H1 (cell line): Measurements from ENCODE around the gene TRABD. TPM values are rescaled to one million over a fixed set of nuclear protein-coding genes. Genes with fewer than 3 reads are reported as not detected.

Source experiments
- CTCF ChIA-PET: fragments of 300-600 bp; sonication (Branson Sonifier 250); formaldehyde crosslinking; loops from one replicate; lab custom pipeline; 2021; ENCODE audit not compliant: partially characterized antibody; lab: Charles Lee
- POLR2A ChIA-PET: fragments of 300-600 bp; sonication (Branson Sonifier 250); formaldehyde crosslinking; loops from one replicate; lab custom pipeline; 2021; ENCODE audit warnings: inconsistent platforms; ENCODE audit not compliant: partially characterized antibody; lab: Charles Lee
- DNase-seq, 2 experiments: peaks; one replicate each; pipeline versions ENCODE4 v3.0.0 to v3.0.0-alpha.2; 2010 to 2022; ENCODE audit warnings: low spot score in 2 of 2, low read depth in 1 of 2, mixed read lengths in 1 of 2
- FAIRE-seq: peaks from 2 replicates; lab custom pipeline; 2011; peaks lifted over from hg19 to GRCh38; lab: Jason Lieb, UNC
- H2AFZ ChIP-seq: 2 replicates; pipeline ENCODE4 v1.8.1; 2012; ENCODE audit warnings: low read length, inconsistent platforms
- H2AK5ac ChIP-seq: 2 replicates; pipeline ENCODE4 v1.6.1; 2013; ENCODE audit warnings: low read depth, low read length
- H2BK120ac ChIP-seq: replicated peaks from 2 replicates; pipeline ENCODE3; 2013; ENCODE audit warnings: low read depth, low read length, inconsistent platforms
- H2BK12ac ChIP-seq: 2 replicates; pipeline ENCODE4 v1.6.1; 2013; ENCODE audit warnings: low read depth, low read length
- H2BK15ac ChIP-seq: 2 replicates; pipeline ENCODE4 v1.6.1; 2013; ENCODE audit warnings: low read length
- H2BK20ac ChIP-seq: 2 replicates; pipeline ENCODE4 v1.6.1; 2013; ENCODE audit warnings: low read length
- H2BK5ac ChIP-seq: 2 replicates; pipeline ENCODE4 v1.6.1; 2013; ENCODE audit warnings: low read depth, low read length
- H3K14ac ChIP-seq: 2 replicates; pipeline ENCODE4 v1.6.1; 2013; ENCODE audit warnings: inconsistent platforms; ENCODE audit not compliant: insufficient read length
- H3K18ac ChIP-seq: 2 replicates; pipeline ENCODE4 v1.6.1; 2013; ENCODE audit warnings: low read length; ENCODE audit errors: extremely low read depth
- H3K23ac ChIP-seq: 2 replicates; pipeline ENCODE4 v1.6.1; 2013; ENCODE audit warnings: inconsistent platforms; ENCODE audit not compliant: insufficient read length
- H3K23me2 ChIP-seq: 2 replicates; pipeline ENCODE4 v1.6.1; 2013; ENCODE audit warnings: low read depth, low read length
- H3K27ac ChIP-seq: 2 replicates; pipeline ENCODE4 v1.6.1; 2011; ENCODE audit warnings: low read depth, low read length, inconsistent platforms
- H3K27me3 ChIP-seq, 4 experiments: replicated peaks in 1 of 4; 1 replicate in 1 of 4; 2 replicates in 3 of 4; pipeline versions ENCODE4 v1.6.1 to v1.8.1; 2011 to 2013; ENCODE audit warnings: low read length in 3 of 4, mild to moderate bottlenecking in 3 of 4, inconsistent platforms in 2 of 4, mixed read lengths in 2 of 4, moderate library complexity in 1 of 4; ENCODE audit not compliant: control insufficient read depth in 3 of 4, insufficient read depth in 3 of 4; ENCODE audit errors: extremely low read depth in 1 of 4
- H3K36me3 ChIP-seq, 4 experiments: 2 replicates each; pipeline versions ENCODE4 v1.6.1 to v1.8.1; 2011 to 2013; ENCODE audit warnings: mild to moderate bottlenecking in 4 of 4, low read length in 3 of 4, moderate library complexity in 2 of 4, control low read depth in 1 of 4, inconsistent platforms in 1 of 4; ENCODE audit not compliant: insufficient read depth in 4 of 4, control insufficient read depth in 2 of 4
- H3K4ac ChIP-seq: replicated peaks from 2 replicates; pipeline ENCODE3; 2013; ENCODE audit warnings: low read length, low read depth, mixed read lengths, inconsistent platforms; ENCODE audit not compliant: insufficient read length
- H3K4me1 ChIP-seq, 4 experiments: replicated peaks in 1 of 4; 1 replicate in 1 of 4; 2 replicates in 3 of 4; pipeline versions ENCODE4 v1.6.1 to v1.8.1; 2011 to 2013; ENCODE audit warnings: low read length in 3 of 4, inconsistent platforms in 2 of 4, mixed read lengths in 1 of 4; ENCODE audit not compliant: insufficient read depth in 4 of 4, control insufficient read depth in 3 of 4
- H3K4me2 ChIP-seq, 2 experiments: 2 replicates each; pipeline versions ENCODE4 v1.6.1 to v1.8.1; 2011 to 2013; ENCODE audit warnings: low read depth in 2 of 2, low read length in 2 of 2, control low read depth in 1 of 2, inconsistent platforms in 1 of 2, mild to moderate bottlenecking in 1 of 2; ENCODE audit not compliant: insufficient read depth in 1 of 2
- H3K4me3 ChIP-seq, 4 experiments: fragments of 200-600, 300-600 bp in 1 of 4; sonication (generic), shearing (Covaris generic), sonication (Bioruptor Twin) in 1 of 4; 2 replicates each; pipeline versions ENCODE4 v1.5.1 to v1.8.1; 2011 to 2016; ENCODE audit warnings: low read length in 4 of 4, low read depth in 3 of 4, control low read depth in 2 of 4, inconsistent platforms in 2 of 4, mild to moderate bottlenecking in 2 of 4, mixed read lengths in 1 of 4, moderate library complexity in 1 of 4; ENCODE audit not compliant: insufficient read depth in 2 of 4; ENCODE audit errors: extremely low read depth in 1 of 4
- H3K56ac ChIP-seq: replicated peaks from 2 replicates; pipeline ENCODE3; 2013; ENCODE audit warnings: low read depth, mild to moderate bottlenecking, mixed read lengths, low read length, inconsistent platforms; ENCODE audit not compliant: insufficient read length
- H3K79me1 ChIP-seq: 2 replicates; pipeline ENCODE4 v1.6.1; 2013; ENCODE audit warnings: low read depth, low read length, control low read depth
- H3K79me2 ChIP-seq, 2 experiments: 2 replicates each; pipeline versions ENCODE4 v1.6.1 to v1.8.1; 2012 to 2013; ENCODE audit warnings: low read length in 2 of 2, mild to moderate bottlenecking in 2 of 2, inconsistent platforms in 1 of 2; ENCODE audit not compliant: insufficient read depth in 2 of 2, control insufficient read depth in 1 of 2
- H3K9ac ChIP-seq, 4 experiments: replicated peaks in 1 of 4; 1 replicate in 1 of 4; 2 replicates in 3 of 4; pipeline versions ENCODE4 v1.6.1 to v1.8.1; 2011 to 2013; ENCODE audit warnings: low read depth in 3 of 4, low read length in 3 of 4, control low read depth in 2 of 4, mild to moderate bottlenecking in 2 of 4, moderate library complexity in 2 of 4, inconsistent platforms in 1 of 4; ENCODE audit errors: extremely low read depth in 1 of 4
- H3K9me3 ChIP-seq, 2 experiments: 2 replicates each; pipeline versions ENCODE4 v1.6.1 to v1.8.1; 2012 to 2013; ENCODE audit warnings: mild to moderate bottlenecking in 2 of 2, moderate library complexity in 2 of 2, control low read depth in 1 of 2, inconsistent platforms in 1 of 2, low read depth in 1 of 2, low read length in 1 of 2, mixed read lengths in 1 of 2; ENCODE audit not compliant: insufficient read depth in 2 of 2
- H4K20me1 ChIP-seq, 2 experiments: replicated peaks in 1 of 2; 2 replicates each; pipeline versions ENCODE3 to v1.8.1; 2011 to 2013; ENCODE audit warnings: inconsistent platforms in 2 of 2, low read length in 2 of 2, mild to moderate bottlenecking in 1 of 2; ENCODE audit not compliant: insufficient read depth in 2 of 2, control insufficient read depth in 1 of 2
- H4K5ac ChIP-seq: 2 replicates; pipeline ENCODE4 v1.6.1; 2013; ENCODE audit warnings: low read length, low read depth, mixed read lengths, inconsistent platforms; ENCODE audit not compliant: insufficient read length
- H4K8ac ChIP-seq: 2 replicates; pipeline ENCODE4 v1.8.0; 2013; ENCODE audit warnings: mild to moderate bottlenecking, moderate library complexity, low read length, inconsistent platforms; ENCODE audit not compliant: insufficient read depth; ENCODE audit errors: extremely low read depth
- H4K91ac ChIP-seq: replicated peaks from 2 replicates; pipeline ENCODE3; 2013; ENCODE audit warnings: low read length, mixed read lengths, inconsistent platforms; ENCODE audit not compliant: insufficient read length
- CTCF ChIP-seq, 3 experiments: IDR thresholded peaks; 1 replicate in 2 of 3; 2 replicates in 1 of 3; pipeline versions ENCODE4 v1.5.1 to v1.6.1; 2011; ENCODE audit warnings: low read length in 3 of 3, mild to moderate bottlenecking in 3 of 3, inconsistent platforms in 2 of 3, low read depth in 1 of 3, moderate library complexity in 1 of 3; ENCODE audit not compliant: insufficient read depth in 1 of 3; ENCODE audit errors: control extremely low read depth in 1 of 3
- HDAC2 ChIP-seq, 2 experiments: fragments of 300-600 bp in 1 of 2; sonication (generic) in 1 of 2; IDR thresholded peaks; 2 replicates each; pipeline ENCODE4 v1.6.1; 2011 to 2012; ENCODE audit warnings: low read depth in 2 of 2, low read length in 2 of 2, mild to moderate bottlenecking in 2 of 2, moderate library complexity in 2 of 2, borderline replicate concordance in 1 of 2, inconsistent platforms in 1 of 2
- RXRA ChIP-seq: IDR thresholded peaks from 2 replicates; pipeline ENCODE4 v1.6.1; 2011; ENCODE audit warnings: low read depth, mild to moderate bottlenecking, low read length, moderate library complexity; ENCODE audit not compliant: insufficient read depth
- SP4 ChIP-seq: IDR thresholded peaks from 2 replicates; pipeline ENCODE4 v1.6.1; 2012; ENCODE audit warnings: low read length, inconsistent platforms
- TAF1 ChIP-seq: IDR thresholded peaks from 2 replicates; pipeline ENCODE4 v1.6.1; 2011; ENCODE audit warnings: mild to moderate bottlenecking, low read depth, low read length
- WGBS, 2 experiments: shearing (Covaris generic) in 1 of 2; methylation state at CpG; one replicate each; pipeline versions ENCODE4 v1.1.6 to v1.1.7; 2013 to 2015; ENCODE audit warnings: low lambda C conversion rate in 2 of 2, mixed read lengths in 2 of 2, inconsistent platforms in 1 of 2, low coverage in 1 of 2, missing lambda C conversion rate in 1 of 2; ENCODE audit not compliant: insufficient replicate concordance in 2 of 2, insufficient coverage in 1 of 2, insufficient read length in 1 of 2; ENCODE audit errors: extremely low coverage in 1 of 2, missing lambda C conversion rate in 1 of 2; 5-methylcytosine and 5-hydroxymethylcytosine counted together
- polyA plus RNA-seq, 7 experiments: library from polyadenylated mRNA; depleted of rRNA in 3 of 7; stranded (reverse) in 5 of 7; unstranded in 2 of 7; fragments of >200 nt in 5 of 7; fragments of 200-250 nt in 2 of 7; gene quantifications; 1 replicate in 5 of 7; 2 replicates in 1 of 7; 4 replicates in 1 of 7; pipeline versions ENCODE4 v1.2.1 to v1.2.3, GENCODE V29; 2011 to 2013; ENCODE audit warnings: missing spikeins in 2 of 7, mixed read lengths in 2 of 7
- total RNA-seq: library from RNA; stranded (reverse); fragmentation: NEBNext Ultra II Directional; extraction: Animal tissue kit (Norgen Biotek cat#: 25700); gene quantifications from 2 replicates; pipeline ENCODE4 v1.2.1, GENCODE V29; 2021

The TRABD gene
- total and polyA plus RNA-seq, 2 of the 8 experiments (the other 6 are each of a cell fraction or from before 2014, with no cell fraction given): 44.2 to 57.5 TPM

- no peaks in the 10 kb centered on the region for H3K23me2 ChIP-seq
- H3K27ac ChIP-seq: no peak overlapping the region
- H3K79me2 ChIP-seq: no peaks in the 10 kb centered on the region
- H2AFZ ChIP-seq: no peak overlapping the region
- H3K79me1 ChIP-seq: peaks cover 2% of the 10 kb centered on the region; the same call in 1 of the 2 replicates
- H2BK20ac ChIP-seq: no peak overlapping the region
- no peak overlapping the region for H3K56ac ChIP-seq
- H3K4me3 ChIP-seq: no peak overlapping the region
- H2AK5ac ChIP-seq: no peak overlapping the region
- no peak overlapping the region for H3K23ac ChIP-seq
- no peak overlapping the region for H4K5ac ChIP-seq
- no peak overlapping the region for H3K18ac ChIP-seq
- no peak overlapping the region for H3K4me2 ChIP-seq
- WGBS, 2 experiments: 92% methylated on average over 6 of the region's 8 CpGs; no CpG with 5 or more reads in 1 of the 2 experiments
- H3K36me3 ChIP-seq: peaks cover 3 to 30% (median 18%) of the 10 kb centered on the region in 4 experiments
- no peak overlapping the region for H4K8ac ChIP-seq
- no peak overlapping the region for H3K9ac ChIP-seq
- H4K20me1 ChIP-seq: peaks cover 7 to 33% of the 10 kb centered on the region in 2 experiments
- no peaks in the 10 kb centered on the region for H3K27me3 ChIP-seq
- POLR2A ChIA-PET: no interaction called here
- no peaks in the 10 kb centered on the region; a peak in 1 of 4 replicates for H3K9me3 ChIP-seq
- H2BK5ac ChIP-seq: no peak overlapping the region
- FAIRE-seq (no peak), DNase-seq (no peak)
- H3K4ac ChIP-seq: no peak overlapping the region
- no peak overlapping the region for H2BK15ac ChIP-seq
- H2BK120ac ChIP-seq: no peak overlapping the region
- H2BK12ac ChIP-seq: no peak overlapping the region
- CTCF ChIA-PET: interaction anchor here (0.6 to 9.2 kb wide), 4 partner anchors 18 to 245 kb away, joined by 3 to 77 read pairs (median 4); no protein-coding TSS in a partner anchor
- H3K14ac ChIP-seq: no peak overlapping the region
- H3K4me1 ChIP-seq: peaks cover 0 to 11% (median 2%) of the 10 kb centered on the region in 4 experiments; a peak in 3 of 7 replicates
- TF ChIP-seq CTCF (IDR thresholded peaks at IDR 0.05; ENCODE audit: control extremely low read depth in 1 of 3, insufficient read depth in 1 of 3, low read depth in 1 of 3, low read length in 3 of 3) (no peak), SP4 (no peak), TAF1 (no peak), RXRA (no peak), HDAC2 (IDR thresholded peaks at IDR 0.05; ENCODE audit: borderline replicate concordance in 1 of 2, low read depth in 2 of 2, low read length in 2 of 2) (no peak)
- no peak overlapping the region for H4K91ac ChIP-seq
Observed at GRCh38 chr22:50222508-50222907, 36.8 kb downstream of the TRABD start.
